GM21526 (cell line): Measurements from ENCODE around the gene EGFLAM.

Experiments
- ATAC-seq: cut with Tn5 transposase; IDR thresholded peaks from one replicate; pipeline ENCODE4 v1.9.1; 2021; ENCODE audit warnings: moderate library complexity; ENCODE audit not compliant: unreplicated experiment, low FRiP score

The EGFLAM gene

DNA sequence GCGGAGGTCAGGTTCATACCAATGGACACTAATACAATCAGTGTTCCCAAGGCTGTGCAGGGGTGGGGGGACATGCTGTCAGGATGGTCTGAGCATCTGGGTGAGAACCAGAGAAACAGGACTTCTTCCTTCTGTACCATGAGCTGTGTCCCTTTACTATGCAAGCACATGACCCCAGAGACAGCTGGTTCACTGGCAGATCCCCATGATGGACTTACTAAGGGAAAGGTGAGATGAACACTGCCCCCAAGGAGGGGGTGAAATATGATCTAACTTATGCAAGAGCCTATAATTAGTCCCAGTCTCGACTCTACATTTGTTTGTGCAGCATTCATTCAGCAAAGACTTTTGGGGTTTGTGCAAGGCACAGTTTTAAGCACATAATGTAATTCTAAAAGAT is 206.7 kb downstream of the EGFLAM start:
- no peak for ATAC-seq

DNA sequence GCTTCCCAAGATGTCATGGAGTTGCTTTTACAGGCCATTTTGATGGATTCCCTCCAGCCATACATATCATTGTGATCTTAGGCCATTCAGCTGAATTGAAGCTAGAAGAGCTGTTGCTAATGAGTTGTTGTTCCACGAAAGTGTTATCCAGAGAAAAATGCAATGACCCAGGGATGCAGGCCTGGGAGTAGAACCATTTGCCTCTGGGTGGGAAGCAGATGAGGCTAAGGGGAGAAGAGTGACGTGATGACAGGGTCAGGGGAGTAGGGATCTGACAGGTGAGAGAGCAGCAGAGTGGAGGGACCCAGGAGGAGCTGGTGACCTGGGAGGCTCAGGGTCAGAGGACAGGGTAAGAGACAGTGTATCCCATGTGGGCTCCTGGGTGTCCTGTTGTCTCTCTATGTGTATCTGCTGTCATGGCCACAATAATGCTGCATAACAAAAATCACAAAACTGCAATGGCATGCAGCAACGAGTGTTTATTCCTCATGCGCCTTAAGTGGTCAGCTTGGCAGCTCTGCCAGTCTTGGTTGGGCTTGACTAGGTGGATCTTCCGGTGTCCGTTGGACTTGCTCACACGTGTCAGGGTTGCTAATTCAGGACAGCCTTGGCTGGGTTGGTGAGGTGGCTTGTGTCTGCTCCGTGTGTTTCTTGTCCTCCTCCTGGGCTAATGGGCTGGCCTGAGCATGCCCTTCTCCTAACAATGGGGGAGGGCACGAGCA is 207.5 kb downstream of the EGFLAM start:
- no peak for ATAC-seq

DNA sequence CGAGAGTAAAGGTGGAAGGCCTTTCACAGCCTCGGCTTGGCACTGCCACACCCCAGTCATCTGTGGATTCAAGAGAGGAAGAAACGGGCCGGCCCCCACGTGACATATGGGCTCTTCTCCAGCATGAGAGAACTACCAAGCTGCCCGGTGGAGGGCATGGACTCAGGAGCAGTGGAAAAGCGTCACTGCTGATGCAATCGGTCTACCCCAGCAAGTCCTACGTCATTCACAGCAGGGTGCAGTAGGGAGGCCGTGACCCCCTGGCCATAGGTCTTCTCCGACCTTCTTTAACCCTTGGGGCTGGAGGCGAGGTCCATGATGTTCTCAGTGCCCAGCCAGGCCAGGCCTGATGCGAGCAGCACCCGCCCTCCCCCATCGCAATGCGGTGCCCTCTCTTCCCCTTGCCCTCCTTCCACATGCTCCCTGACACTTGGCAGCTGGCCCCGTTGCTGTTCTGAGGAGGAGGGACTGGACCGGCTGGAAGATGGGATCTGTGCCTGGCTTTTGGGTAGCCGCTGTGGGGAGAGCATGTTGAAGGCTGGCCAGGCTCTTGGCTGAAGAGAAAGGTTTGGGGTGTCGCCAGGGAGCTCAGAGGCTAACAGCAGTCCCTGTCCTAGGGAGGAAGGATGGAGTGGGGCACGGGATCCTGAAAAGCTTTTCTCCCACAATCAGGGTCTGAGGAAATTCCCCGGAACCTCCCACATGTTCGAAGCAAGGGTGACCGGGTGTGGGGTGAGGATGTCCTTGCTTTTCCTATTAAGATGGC is 208.2 kb downstream of the EGFLAM start:
- ATAC-seq, result no peak

DNA sequence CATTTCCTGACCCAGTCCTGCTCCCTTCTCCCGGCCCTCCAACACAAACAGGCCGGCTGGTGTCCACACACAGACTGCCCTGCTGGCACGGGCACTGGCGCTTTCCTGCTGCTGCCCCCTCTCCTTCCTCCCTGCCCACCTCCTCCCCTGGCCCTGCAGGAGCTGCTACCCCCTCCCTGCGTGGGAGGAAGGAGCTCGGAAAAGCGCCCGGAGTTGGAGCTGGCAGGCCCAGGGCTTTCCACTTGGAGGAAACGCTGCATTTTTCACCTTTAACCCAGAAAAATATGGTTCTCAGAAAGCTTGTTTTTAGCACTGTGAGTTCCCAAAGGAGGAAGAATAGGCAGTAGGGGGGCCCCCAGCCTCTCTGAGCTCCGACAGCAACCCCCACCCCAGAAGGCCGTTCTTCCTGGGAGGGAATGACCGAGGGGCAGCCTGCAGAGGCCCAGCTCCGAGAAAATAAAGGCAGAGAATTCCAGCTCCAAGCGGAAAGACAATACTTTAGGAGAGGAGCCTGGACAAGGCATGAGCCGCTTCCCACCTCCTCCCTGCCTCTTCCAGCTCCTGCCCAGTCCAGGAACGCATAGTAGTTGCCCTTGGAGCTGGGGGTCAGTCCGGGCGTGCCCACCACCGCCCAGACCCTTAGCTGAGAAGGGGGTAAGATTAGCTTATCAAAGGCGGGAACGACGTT is 209.1 kb downstream of the EGFLAM start:
- no peak for ATAC-seq

DNA sequence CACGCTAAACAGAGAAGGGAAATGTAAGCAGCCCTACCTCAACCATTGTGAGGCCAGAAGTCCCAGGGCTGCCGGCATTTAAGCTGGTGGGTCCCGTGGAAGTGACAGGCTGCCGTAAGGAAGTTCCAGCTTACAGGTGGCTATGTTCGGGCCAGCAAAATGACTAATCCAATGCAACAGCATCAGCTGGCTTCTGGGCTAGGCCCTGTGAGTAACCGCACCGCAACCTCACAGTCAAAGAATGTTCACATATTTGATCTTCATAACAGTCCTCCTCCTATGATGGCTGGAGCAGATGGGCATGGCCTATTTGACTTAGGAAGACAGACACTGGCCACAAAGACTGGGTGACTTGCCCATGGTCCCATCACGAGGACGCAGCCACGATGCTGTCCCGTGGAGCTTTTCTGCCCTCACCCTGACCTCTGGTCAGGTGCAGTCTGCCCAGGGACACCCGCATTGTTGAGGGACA is 209.9 kb downstream of the EGFLAM start:
- ATAC-seq, result no peak

DNA sequence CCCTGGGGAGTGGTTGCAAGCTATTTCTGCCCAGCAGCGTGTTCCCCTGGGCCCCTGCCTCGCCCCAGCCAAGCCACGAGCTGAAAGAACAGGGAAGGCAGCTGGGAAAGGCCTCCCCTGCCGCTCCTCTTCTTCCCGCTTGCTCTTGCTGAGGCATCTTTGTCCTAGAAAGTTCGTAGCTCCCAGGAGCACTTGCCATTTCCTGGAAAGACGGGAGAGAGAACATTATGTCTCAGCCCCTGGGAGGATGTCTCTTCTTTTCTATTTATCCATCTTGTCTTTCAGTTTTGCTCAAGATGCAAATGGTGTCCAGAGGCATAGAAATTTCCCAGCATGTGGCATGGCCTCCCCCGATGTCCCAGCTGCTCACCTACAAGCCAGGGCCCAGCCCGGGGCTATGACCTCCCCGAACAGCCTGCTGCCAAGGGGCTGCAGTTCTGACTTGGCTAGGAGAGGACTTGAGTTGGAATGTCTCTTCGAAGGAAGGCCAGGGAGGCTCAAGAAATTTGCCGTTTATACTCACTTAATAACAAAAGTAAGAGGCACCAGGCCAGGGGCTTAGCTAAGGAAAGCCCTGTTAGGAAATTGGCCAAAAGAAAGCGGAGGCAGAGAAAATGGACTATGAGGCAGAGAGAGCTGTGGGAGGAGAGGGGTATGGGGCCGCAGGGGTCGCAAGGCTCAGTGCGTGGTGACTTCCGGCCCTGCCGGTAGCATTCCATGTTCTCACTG is 210.8 kb downstream of the EGFLAM start:
- ATAC-seq, result no peak

DNA sequence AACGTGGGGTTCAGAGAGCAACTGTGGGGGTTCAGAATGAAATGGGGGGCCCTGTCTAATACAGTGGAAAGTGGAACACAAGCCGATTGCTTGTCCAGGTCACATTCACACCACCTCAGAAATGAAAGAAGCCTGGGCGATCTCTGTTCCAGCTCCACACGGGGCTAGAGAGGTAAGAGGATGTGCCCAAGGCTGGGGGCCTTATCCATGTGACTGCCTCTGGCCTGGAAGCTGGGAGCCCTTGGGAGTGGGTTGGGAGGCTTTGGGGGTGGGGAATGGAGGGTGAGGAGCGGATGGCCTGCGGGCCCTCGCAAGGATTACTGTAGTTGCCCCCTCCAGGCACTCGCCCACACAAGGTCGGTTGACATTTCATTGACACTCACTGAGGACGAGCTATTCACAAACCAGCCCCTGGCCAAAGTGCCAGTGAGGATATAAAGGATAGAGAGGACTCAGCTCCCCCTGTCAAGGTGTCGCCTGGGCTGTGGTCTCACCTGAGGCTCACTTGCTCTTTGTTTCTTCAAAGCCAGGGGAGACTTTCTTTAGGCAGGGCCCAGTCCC is 211.4 kb downstream of the EGFLAM start:
- ATAC-seq, result no peak

DNA sequence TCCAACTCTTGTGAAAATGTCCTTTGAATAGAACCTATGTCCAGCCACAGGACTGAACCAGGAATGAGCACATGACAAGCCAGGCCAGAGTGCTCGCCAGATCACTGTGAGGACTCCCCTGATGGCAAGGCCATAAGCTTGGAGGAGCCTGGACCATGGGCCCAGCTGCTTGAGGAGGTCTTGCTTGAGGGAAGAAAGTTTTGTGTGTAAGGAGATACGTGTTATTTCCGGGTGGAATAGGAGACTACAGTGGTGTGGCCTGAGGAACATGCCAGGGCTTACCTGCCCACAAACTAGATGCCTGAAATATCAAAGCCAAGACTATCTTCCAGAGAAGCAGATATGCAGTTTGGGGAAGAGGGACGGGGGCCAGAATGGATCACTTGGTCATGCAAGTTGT is 213.3 kb downstream of the EGFLAM start:
- ATAC-seq, result no peak

DNA sequence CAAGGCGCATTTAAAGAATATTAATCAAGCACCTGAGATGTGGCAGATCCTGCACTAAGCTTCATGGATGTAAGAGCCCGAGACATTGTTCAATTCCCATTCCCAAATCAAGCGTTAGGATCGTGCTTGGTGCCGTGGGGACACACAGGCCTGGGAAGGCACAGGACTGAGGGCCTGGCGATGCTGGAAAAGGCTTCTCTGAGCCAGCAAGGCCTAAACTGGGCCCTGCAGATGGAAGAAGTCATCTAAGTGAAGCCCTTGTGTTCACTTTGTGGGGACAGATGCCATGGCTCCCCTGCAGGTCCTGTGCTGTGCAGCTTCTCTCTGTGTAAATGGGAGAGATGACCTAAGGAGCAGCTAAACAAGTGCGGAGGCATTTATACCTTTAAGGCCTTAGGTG is 214.2 kb downstream of the EGFLAM start:
- ATAC-seq, result no peak

DNA sequence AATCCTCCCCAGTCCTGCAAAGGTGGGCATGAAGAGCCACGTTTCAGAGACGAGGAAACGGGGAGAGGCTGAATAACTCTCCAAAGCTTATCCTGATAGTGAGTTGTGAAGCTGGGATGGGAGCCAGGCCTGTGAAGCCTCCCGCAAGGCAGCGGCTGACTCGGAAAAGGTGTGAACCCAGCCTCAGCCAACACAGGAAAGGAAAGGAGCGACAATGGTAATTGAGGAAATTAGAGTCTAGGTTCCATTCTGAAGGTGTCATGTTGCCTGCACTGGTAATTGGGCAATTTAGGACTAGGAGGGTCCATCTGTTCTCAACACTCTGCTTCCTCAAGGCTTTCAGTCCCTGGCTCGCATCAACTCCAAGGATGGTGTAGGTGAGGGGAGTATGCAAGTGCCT is 214.6 kb downstream of the EGFLAM start:
- ATAC-seq, result no peak

DNA sequence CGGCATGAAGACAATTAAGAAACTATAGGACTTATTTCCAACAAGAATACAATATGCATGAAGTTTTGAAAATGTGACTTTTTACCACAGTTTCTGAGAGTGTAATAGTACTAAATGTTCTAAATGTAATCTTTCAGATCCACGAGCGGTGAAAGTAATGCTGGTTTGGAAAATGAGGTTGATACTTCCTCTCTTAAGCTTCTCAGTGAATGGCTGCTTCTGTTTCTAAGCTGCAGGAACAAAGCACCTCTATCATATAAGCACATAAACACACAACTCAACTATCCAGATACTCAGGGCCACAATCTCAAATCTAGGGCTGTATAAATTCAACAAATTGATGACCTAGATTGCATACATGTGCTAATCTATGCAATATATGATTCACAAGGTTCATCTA is 219.8 kb downstream of the EGFLAM start:
- no peak for ATAC-seq

DNA sequence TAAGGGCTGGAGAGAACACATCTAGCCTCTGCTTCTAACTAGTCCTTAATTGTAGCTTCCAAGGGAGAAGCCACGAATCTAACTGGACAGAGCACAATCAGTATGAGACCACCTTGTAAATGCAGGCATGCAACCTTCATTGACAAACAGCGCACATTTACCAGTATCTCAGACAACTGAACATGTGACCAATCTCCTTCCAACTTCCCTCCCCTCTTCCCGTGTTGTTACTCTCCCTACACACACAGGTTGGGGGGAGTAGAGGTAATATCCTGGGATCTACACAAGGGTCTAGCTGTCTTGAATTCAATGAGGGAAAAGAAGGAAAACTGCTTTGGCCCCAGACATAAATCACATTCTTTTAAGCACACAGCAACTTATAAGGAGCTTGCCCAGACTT is 220.5 kb downstream of the EGFLAM start:
- ATAC-seq, result no peak

DNA sequence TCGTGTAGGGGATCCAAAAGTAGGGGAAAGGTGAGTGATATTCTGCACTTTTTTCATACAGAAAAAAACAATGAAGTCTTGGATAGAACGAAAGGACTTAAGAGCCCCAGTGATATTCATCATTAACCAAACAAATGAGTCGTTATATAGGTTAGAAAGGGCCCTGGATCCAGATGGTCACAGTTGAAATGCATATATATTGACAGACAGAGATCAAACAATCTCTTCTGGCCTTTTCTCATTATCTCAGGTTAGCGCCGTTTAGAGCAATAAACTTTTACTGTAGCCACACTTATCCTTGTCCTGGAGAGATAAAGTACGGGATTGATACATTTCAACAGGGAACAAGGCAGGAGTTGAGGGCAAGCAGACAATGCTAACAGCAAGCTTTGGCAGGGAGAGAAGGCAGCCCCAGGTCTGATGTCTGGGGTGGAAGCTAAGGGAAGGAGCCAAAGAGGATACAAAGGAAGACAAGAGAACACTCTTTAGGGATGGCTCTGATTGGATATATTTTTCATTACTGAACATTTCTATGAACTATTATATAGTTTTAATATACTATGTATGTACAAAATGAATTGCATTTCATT is 221.1 kb downstream of the EGFLAM start:
- ATAC-seq, result no peak

DNA sequence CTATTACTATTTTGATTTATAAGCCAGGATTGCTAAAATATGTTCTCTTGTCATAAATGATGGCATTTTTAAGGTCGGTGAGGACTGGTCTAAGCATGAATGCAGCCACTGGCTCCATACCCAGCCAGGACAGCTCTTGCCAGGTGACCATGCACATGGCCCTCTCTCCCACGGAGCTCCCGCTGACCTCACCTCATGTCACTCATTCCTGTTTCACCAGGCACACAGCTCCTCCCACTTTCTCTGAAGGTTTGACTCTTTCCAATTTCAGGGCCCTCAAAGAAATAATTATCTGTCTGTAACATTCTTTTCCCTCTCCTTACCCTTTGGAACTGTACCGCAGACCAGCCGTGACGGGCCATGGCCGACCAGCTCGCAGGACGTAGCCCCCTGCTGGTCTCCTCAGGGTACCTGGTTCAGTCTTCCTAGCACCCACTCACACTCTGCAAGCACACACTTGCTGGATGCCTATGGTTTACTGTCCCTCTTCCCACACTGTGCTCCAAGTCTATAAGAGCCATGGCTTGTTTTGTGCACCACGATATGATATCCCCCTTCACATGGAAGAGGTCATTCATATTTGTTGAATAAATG is 225.5 kb downstream of the EGFLAM start:
- ATAC-seq, result no peak

DNA sequence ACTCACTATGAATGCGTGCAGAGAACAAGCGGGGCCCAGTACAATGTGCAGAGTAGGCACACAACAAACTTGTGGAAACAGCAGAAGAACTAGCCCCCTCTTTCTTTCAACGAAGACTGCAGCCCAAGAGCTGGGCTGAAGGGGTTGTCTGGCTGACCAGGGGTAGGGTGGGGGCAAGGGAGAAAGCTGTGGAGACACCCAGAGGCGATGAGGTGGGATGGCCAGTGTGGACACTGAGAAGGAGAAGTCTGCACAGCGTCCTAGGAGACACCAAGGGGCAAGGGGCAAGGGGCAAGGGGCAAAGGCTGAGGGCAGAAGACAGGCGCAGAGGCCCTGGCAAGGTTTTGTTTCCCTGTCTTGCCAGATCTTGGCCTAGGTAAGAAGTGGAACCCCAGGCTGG is 235.8 kb downstream of the EGFLAM start:
- ATAC-seq, result no peak

DNA sequence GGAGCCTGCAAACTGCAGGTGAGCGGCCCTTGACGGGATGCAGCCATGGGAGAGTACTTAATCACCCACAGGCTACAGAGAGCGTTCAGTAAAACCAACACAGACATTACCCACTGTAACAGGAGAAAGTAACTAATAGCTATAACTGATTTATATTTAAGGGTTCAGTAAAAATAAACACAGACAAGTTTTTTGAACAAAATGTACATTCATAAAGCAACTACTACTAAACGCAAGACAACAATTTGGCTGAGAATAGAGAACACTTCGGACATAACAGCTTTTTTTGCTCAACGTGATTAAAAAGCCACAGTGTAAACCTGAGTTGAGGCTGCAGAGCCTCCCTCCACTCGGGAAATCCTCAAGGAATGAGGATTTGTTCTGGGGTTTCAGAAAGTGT is 236.4 kb downstream of the EGFLAM start:
- no peak for ATAC-seq

DNA sequence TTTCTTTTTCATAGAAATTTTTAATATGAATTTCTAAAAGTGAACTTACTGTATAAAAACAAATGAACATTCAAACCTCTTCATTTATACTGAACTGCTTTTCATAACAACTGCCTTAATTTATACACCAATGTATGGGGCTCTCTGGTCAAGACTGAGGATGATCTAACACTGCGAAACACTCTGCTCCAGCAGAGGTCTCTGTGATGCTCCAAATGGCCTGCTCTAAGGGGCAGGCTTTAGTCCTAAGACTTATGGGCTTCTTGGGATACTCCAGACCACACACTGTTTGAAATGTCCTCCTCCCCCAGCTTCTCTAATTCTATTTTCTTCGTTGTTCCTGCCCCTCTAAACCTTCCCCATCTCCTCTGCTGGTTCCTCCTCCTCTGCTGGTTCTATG is 239.6 kb downstream of the EGFLAM start:
- no peak for ATAC-seq

DNA sequence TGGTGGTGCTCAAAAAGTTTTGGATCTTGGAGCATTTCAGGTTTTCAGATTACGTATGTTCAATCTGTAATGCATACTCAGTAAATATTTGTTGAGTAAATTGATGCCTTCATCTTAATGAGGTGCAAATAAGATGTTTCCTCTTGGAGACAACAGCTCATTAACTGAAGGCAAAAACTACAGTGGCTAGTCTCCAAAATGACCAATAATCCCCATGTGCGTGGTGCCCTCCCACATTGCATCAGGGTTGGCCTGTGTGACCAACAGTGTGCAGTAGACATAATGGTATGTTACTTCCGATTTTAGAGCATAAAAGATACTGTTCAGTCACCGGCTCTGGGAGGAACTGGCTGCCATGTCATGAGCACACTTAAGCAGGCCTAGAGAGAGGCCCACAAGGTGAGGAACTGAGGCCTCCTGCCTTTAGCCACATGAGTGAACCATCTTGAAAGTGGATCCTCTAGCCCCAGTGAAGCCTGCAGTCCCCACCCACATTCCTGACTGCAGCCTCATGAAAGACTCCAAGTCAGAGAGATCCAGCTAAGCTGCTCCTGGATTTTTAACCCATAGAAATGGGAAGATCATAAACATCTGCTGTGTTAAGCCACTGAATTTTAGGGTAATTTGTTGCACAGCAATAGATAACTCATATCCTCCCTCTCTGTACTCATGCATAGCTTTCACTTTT is 242.4 kb downstream of the EGFLAM start:
- ATAC-seq, result no peak

DNA sequence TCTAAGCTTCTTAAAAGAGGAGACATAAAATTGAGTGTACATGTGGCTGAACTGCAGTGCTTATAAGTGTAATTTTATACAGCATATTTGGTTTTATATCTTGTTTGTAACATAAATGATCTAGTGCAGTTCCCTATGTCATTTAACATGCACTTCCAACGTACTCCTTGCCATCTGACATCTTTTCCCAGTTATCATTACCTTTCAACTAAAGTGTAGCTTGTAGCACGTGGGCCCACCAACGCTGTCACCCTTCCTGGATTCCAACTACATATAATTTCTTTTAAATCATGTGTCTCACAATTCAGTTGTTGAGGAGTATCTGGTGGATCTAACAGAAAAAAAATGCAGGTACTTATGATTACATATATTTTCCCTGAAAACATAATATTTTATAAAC is 247.9 kb downstream of the EGFLAM start:
- no peak for ATAC-seq
